GM12874 (cell line): ENCODE data around the gene LIMCH1.
A peak's percentile ranks its signal among the peaks of the same experiment; 100 is the strongest.

Experiments used
- TF ChIP-seq, protein P1 (sequence below): IDR thresholded peaks from 2 replicates; pipeline ENCODE4 v1.5.1; 2011; ENCODE audit warnings: low read depth, mild to moderate bottlenecking, control low read depth, low read length, moderate library complexity; ENCODE audit not compliant: insufficient read depth

The LIMCH1 gene

DNA sequence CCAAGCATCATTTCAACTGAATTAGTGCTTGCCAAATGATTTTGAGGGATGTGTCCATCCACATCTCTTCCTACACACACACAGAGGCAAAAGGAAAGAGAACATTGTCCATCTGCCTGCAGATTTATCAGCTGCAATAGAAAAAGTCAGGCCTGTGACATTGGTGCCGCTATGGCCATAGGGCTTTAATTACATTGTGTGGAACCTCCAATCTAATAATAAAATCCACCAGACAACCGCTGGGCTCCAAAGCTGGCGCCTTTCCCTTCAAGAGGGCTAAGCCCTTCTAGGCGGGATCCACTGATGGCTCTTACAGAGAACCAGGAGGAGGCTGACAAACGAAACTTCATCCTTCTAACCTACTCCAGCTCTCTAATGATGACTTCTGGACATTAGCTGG, 150.0 kb downstream of the LIMCH1 start:
- TF ChIP-seq, protein P1, sequence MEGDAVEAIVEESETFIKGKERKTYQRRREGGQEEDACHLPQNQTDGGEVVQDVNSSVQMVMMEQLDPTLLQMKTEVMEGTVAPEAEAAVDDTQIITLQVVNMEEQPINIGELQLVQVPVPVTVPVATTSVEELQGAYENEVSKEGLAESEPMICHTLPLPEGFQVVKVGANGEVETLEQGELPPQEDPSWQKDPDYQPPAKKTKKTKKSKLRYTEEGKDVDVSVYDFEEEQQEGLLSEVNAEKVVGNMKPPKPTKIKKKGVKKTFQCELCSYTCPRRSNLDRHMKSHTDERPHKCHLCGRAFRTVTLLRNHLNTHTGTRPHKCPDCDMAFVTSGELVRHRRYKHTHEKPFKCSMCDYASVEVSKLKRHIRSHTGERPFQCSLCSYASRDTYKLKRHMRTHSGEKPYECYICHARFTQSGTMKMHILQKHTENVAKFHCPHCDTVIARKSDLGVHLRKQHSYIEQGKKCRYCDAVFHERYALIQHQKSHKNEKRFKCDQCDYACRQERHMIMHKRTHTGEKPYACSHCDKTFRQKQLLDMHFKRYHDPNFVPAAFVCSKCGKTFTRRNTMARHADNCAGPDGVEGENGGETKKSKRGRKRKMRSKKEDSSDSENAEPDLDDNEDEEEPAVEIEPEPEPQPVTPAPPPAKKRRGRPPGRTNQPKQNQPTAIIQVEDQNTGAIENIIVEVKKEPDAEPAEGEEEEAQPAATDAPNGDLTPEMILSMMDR: no peak

DNA sequence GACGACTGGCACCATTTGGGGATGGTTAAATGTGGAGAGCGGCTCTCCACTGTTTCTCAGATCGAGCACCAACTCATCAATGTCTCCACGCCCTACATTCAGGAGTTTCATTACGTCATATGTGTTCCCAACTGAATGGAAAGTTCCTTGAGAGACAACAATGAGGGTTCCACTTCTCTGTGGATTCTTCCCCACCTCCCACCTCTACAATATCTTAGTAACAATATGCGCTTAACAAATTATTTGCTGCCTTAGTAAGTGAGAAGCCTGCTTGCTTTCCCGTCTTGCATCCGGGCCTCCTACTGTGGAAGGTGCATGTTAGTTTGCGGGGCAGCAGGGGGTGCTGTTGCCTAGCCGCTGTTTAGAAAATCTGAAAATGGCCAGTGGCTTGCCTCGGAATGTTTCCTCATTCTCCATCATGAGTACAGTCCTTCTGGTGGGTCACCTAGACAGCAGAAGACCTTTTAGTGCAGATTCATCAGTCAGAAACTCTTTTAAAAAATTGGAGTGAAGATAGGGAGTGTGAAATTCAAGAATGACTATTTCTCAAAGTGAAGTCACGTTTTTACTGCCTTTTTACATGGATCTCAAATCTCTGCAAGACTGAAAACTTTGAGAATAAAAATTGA, 154.9 kb downstream of the LIMCH1 start:
- TF ChIP-seq, protein P1: peak; percentile 77

DNA sequence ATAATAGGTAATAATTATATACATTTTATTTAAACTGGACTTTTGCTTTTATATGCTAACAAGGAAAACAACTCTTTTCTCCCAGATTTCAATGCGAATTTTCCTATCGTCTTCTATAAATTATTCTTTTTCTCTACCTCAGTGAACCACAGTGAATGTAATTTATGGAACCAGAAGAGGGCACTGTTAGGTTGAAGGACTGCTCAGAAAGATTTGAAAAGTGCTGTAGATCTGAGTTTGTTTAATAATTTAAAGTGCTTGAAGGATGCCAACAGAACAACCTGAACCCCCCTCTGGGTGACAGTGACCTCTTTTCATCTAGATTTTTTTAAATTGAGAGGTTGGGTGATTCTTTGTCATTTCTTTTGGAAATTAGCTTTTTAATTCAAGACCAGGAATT, 155.7 kb downstream of the LIMCH1 start:
- TF ChIP-seq, protein P1: no peak; the same call in 1 of the 2 replicates

DNA sequence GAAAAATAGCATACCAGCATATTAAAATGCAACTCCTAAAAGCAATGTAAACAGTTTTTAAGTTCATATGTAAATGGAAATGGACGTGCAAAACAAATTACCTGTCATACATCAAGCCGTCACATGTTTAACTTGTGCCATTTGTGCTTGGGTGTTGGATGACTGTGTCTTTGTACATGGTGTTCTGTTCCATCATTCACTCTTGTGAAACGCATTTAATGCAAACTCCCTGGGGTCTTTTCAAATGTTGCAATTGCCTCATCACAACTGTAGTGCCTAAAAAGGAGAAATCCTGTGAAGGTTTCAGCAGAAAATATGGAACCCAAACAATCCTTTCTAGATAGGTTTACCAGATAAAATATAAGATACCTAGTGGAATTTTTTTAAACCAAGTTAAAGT, 158.2 kb downstream of the LIMCH1 start:
- TF ChIP-seq, protein P1: no peak

DNA sequence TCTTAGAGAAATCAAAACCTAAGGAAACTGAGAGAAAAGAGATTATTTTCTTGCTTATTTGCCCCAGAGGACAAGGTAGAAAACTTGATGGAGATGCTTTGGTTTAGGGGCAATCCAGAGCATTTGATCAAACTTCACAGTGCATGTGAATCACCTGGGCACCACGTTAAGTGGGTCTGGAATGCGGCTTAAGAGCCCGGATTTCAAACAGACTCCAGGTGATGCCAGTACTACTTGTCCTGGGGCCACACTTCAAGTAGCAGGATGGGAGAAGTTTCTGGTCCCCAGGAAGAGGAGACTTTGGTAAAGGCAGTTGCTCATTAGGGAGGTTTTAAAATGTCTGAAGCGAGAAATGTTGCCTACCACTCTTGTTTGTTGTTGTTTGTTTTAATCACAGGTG, 158.8 kb downstream of the LIMCH1 start:
- TF ChIP-seq, protein P1: no peak

DNA sequence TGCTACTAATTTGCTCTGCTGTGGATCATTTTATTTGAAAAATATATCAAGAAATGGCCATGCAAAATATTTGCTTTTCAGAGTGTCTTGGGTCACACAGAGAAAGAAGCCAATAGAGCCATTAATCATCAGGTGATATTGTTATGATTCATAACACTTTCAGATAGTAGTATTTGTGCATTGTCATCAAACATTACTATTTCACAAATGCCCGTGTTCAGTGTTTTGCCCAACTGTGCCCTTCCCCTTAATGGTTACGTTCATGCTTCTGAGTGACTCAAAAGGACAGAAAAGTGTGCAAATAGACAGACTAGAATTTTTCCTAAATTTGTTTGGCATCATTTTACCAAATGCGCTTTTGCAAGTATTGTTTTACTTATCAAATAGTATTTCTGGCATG, 164.0 kb downstream of the LIMCH1 start:
- TF ChIP-seq, protein P1: no peak

DNA sequence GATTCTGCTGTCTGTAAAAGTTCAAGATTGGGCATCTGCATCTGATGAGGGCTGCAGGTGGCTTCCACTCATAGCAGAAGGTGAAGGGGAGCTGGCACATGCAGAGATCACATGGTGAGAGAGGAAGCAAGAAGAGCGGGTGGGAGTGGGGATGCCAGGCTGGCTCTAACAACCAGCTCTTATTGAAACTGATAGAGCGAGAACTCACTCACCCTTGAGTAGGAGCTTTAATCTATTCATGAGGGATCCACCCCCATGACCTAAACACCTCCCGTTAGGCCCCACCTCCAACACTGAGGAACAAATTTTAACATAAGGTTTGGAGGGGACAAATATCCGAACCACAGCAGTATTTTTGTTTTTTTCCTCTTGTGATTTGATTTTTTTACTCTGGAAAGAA, 164.8 kb downstream of the LIMCH1 start:
- TF ChIP-seq, protein P1: no peak

GRCh38 chr4:41703785-41704184, 165.8 kb downstream of the LIMCH1 start:
- TF ChIP-seq, protein P1: no peak
